ENCODE data around the gene EPS15. TPM values are rescaled to one million over a fixed set of nuclear protein-coding genes. Genes with fewer than 3 reads are reported as not detected.

The EPS15 gene
- total RNA-seq, 1 donor from 2014 or later: 42.0 TPM

- H3K27me3 Mint-ChIP-seq (ENCODE audit: insufficient read depth, low read depth): peaks cover 19% of the 10 kb centered on the region
- Histone ChIP-seq H3K4me2 (no peak overlapping the region), H4K20me1 (ENCODE audit: low read depth) (no peaks in the 10 kb centered on the region), H3K4me1 (peaks cover 3% of the 10 kb centered on the region), H3K9me3 (ENCODE audit: low read depth) (no peaks in the 10 kb centered on the region), H3K36me3 (no peaks in the 10 kb centered on the region), H3K9ac (no peak overlapping the region), H3F3A (ENCODE audit: low read depth) (no peaks in the 10 kb centered on the region), H3K4me3 (no peak overlapping the region), H3K27ac (no peak overlapping the region), H2AFZ (replicated peaks) (no peak overlapping the region), H3K27me3 (peaks cover 41% of the 10 kb centered on the region), H3K79me2 (ENCODE audit: low read depth) (no peaks in the 10 kb centered on the region)
- H3K4me3 Mint-ChIP-seq: no peak overlapping the region
- H3K4me1 Mint-ChIP-seq: peaks cover 10% of the 10 kb centered on the region
- DNase-seq (ENCODE audit: low spot score): no peak
- no peaks in the 10 kb centered on the region for H3K36me3 Mint-ChIP-seq
- no peaks in the 10 kb centered on the region for H3K9me3 Mint-ChIP-seq
- H3K27ac Mint-ChIP-seq: no peak overlapping the region
- TF ChIP-seq, protein P1, sequence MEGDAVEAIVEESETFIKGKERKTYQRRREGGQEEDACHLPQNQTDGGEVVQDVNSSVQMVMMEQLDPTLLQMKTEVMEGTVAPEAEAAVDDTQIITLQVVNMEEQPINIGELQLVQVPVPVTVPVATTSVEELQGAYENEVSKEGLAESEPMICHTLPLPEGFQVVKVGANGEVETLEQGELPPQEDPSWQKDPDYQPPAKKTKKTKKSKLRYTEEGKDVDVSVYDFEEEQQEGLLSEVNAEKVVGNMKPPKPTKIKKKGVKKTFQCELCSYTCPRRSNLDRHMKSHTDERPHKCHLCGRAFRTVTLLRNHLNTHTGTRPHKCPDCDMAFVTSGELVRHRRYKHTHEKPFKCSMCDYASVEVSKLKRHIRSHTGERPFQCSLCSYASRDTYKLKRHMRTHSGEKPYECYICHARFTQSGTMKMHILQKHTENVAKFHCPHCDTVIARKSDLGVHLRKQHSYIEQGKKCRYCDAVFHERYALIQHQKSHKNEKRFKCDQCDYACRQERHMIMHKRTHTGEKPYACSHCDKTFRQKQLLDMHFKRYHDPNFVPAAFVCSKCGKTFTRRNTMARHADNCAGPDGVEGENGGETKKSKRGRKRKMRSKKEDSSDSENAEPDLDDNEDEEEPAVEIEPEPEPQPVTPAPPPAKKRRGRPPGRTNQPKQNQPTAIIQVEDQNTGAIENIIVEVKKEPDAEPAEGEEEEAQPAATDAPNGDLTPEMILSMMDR (IDR thresholded peaks at IDR 0.05): no peak
- TF ChIP-seq EZH2phosphoT487 (IDR thresholded peaks at IDR 0.05): no peak
- TF ChIP-seq EZH2 (IDR thresholded peaks at IDR 0.05): no peak
These were observed 175.4 kb downstream of the EPS15 start for GRCh38 chr1:51343624-51344023.

DNA sequence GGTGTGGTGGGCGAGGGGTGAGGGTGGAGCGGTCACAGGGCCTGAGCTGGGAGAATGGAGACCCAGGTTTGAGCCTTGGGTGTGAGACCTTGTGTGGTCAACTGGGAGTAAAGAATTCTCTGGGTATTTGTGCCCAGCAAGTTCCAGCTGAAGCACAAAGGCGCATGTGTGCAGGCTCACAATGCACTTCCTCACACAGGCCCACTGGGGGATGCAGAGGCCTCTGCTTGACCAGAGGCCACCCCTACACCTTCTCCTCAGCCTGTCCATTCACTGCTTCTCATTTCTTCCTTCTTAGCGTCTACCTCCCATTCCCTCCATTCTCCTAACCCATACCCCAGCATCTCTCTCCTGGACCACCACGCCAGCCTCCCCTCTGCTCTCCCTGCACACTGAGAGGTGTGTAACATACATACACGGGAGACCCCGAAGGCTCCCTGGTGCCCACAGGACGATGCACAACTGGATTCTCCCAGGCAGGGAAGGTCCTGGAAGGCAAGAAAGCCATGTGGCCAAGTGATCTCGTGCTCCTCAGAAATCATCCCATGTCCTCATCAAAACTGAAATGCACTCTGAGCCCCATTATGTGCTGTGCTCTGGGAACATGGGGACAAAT, 176.4 kb downstream of the EPS15 start:
- DNase-seq (ENCODE audit: low spot score): no peak
- TF ChIP-seq EZH2 (IDR thresholded peaks at IDR 0.05) (no peak), EZH2phosphoT487 (IDR thresholded peaks at IDR 0.05) (no peak)
- TF ChIP-seq, protein P1 (IDR thresholded peaks at IDR 0.05): no peak
- H3K36me3 ChIP-seq: no peaks in the 10 kb centered on the region
- Mint-ChIP-seq H3K4me3 (no peak overlapping the region), H3K4me1 (peaks cover 10% of the 10 kb centered on the region), H3K27me3 (ENCODE audit: insufficient read depth, low read depth) (peaks cover 19% of the 10 kb centered on the region), H3K27ac (no peak overlapping the region), H3K9me3 (no peaks in the 10 kb centered on the region), H3K36me3 (no peaks in the 10 kb centered on the region)
- no peak overlapping the region for H3K4me3 ChIP-seq
- peaks cover 41% of the 10 kb centered on the region for H3K27me3 ChIP-seq
- no peak overlapping the region for H3K4me2 ChIP-seq
- H3K27ac ChIP-seq: no peak overlapping the region
- H3K9me3 ChIP-seq (ENCODE audit: low read depth): no peaks in the 10 kb centered on the region
- H3F3A ChIP-seq (ENCODE audit: low read depth): no peaks in the 10 kb centered on the region
- no peak overlapping the region for H2AFZ ChIP-seq (replicated peaks)
- no peak overlapping the region for H3K9ac ChIP-seq
- no peaks in the 10 kb centered on the region for H4K20me1 ChIP-seq (ENCODE audit: low read depth)
- H3K4me1 ChIP-seq: peaks cover 3% of the 10 kb centered on the region
- no peaks in the 10 kb centered on the region for H3K79me2 ChIP-seq (ENCODE audit: low read depth)

DNA sequence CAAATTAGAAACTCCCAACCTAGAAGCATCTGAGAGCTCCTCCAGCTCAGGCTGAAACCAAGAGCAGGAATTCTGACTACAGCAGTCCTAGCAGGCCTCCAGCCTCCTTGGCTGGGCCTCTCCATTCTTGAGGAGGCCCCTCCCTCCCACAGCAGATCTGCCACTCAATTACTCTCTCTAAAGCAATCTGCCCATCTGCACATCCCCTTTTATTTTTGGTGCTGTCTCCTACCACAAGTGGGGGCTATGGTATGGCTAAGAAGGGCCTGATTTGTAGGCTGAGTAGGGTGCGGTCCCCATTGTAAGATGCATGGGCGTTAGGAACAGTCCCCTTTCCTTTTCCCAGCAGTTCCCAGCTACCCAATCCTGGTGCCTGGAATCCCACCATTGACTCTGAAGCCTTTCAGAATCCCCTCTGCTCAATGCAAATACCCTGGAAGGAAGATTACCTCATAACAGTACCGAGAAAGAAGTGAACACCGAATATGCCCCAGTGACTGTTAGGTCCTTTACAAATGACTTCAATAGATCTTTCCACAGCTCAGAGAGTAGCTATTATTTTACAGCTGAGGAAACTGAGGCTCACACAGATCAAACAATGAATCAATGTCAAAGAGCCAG, 177.1 kb downstream of the EPS15 start:
- H3K9me3 ChIP-seq (ENCODE audit: low read depth): no peaks in the 10 kb centered on the region
- peak; percentile 34 for DNase-seq (ENCODE audit: low spot score)
- H3K36me3 ChIP-seq: no peaks in the 10 kb centered on the region
- Mint-ChIP-seq H3K4me1 (peaks cover 10% of the 10 kb centered on the region), H3K36me3 (no peaks in the 10 kb centered on the region), H3K27ac (no peak overlapping the region), H3K9me3 (no peaks in the 10 kb centered on the region), H3K27me3 (ENCODE audit: insufficient read depth, low read depth) (peaks cover 19% of the 10 kb centered on the region), H3K4me3 (no peak overlapping the region)
- no peak overlapping the region for H3K4me2 ChIP-seq
- H2AFZ ChIP-seq (replicated peaks): no peak overlapping the region
- no peak for TF ChIP-seq EZH2 (IDR thresholded peaks at IDR 0.05)
- no peak overlapping the region for H3K27ac ChIP-seq
- no peaks in the 10 kb centered on the region for H3F3A ChIP-seq (ENCODE audit: low read depth)
- H4K20me1 ChIP-seq (ENCODE audit: low read depth): no peaks in the 10 kb centered on the region
- no peaks in the 10 kb centered on the region for H3K79me2 ChIP-seq (ENCODE audit: low read depth)
- H3K9ac ChIP-seq: no peak overlapping the region
- H3K4me3 ChIP-seq: no peak overlapping the region
- peaks cover 41% of the 10 kb centered on the region for H3K27me3 ChIP-seq
- H3K4me1 ChIP-seq: peaks cover 3% of the 10 kb centered on the region

DNA sequence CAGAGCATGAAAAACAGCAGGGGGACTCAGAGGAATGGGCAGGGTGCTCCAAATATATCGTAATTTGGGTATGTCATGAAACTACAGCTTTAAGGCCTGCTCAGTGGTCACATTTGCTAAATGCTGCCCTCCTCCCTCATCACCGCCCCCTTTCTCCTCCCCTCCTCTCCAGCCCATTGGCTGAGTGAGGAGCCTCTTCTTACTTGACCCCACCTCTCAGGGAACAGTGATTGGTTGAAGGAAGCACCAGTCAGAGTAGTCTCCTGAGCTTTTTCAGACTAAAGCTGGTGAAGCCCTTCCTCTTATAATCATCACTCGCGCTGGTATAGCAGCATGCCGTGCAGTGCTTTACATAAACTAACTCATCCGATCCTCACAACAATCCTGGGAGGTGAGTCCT, 178.7 kb downstream of the EPS15 start:
- no peak for TF ChIP-seq EZH2 (IDR thresholded peaks at IDR 0.05)
- no peak for TF ChIP-seq EZH2phosphoT487 (IDR thresholded peaks at IDR 0.05)
- TF ChIP-seq, protein P1 (IDR thresholded peaks at IDR 0.05): no peak
- H3K4me3 ChIP-seq: no peak overlapping the region
- H3K4me1 ChIP-seq: peaks cover under 1% of the 10 kb centered on the region
- Mint-ChIP-seq H3K4me1 (peaks cover 10% of the 10 kb centered on the region), H3K4me3 (no peak overlapping the region), H3K27me3 (ENCODE audit: insufficient read depth, low read depth) (peaks cover 16% of the 10 kb centered on the region), H3K27ac (no peak overlapping the region), H3K36me3 (no peaks in the 10 kb centered on the region), H3K9me3 (no peaks in the 10 kb centered on the region)
- H3K4me2 ChIP-seq: no peak overlapping the region
- no peaks in the 10 kb centered on the region for H3K79me2 ChIP-seq (ENCODE audit: low read depth)
- no peaks in the 10 kb centered on the region for H3K9me3 ChIP-seq (ENCODE audit: low read depth)
- no peaks in the 10 kb centered on the region for H3K36me3 ChIP-seq
- no peak overlapping the region for H3K27ac ChIP-seq
- H4K20me1 ChIP-seq (ENCODE audit: low read depth): no peaks in the 10 kb centered on the region
- peaks cover 32% of the 10 kb centered on the region for H3K27me3 ChIP-seq
- H3K9ac ChIP-seq: no peak overlapping the region
- H3F3A ChIP-seq (ENCODE audit: low read depth): no peaks in the 10 kb centered on the region
- no peak for DNase-seq (ENCODE audit: low spot score)
- no peak overlapping the region for H2AFZ ChIP-seq (replicated peaks)

Data from neural progenitor cell (in vitro differentiated cells).